T47D (cell line): Measurements from ENCODE around the gene SPECC1L.
A peak's percentile ranks its signal among the peaks of the same experiment; 100 is the strongest.

ENCODE experiments used
- DNase-seq, 2 experiments: peaks; one replicate each; pipeline versions ENCODE4 v3.0.0 to v3.0.0-alpha.2; 2011 to 2012; ENCODE audit warnings: low read depth in 1 of 2, low spot score in 1 of 2
- JUND ChIP-seq: IDR thresholded peaks from 2 replicates; pipeline ENCODE4 v1.6.1; 2012; ENCODE audit warnings: low read depth
- in situ Hi-C: cut with HindIII; loops from 2 replicates; pipeline ENCODE4 v1.10.0; 2016; ENCODE audit warnings: low sequenced_read_pairs, low pct_unique_long_range_greater_than_20kb

Gene SPECC1L

GRCh38 chr22:24401931-24402367, 131.3 kb downstream of the SPECC1L start:
- no peak for DNase-seq
- in situ Hi-C loops: no loop called here
- no peak for TF ChIP-seq JUND

- peak; percentile 73; the same call in 1 of the 2 replicates for TF ChIP-seq JUND
- in situ Hi-C loops: no loop called here
- DNase-seq: peak in 1 of 2 experiments; percentile 82
Measured at GRCh38 chr22:24402460-24403192, 132.0 kb downstream of the SPECC1L start.

DNA sequence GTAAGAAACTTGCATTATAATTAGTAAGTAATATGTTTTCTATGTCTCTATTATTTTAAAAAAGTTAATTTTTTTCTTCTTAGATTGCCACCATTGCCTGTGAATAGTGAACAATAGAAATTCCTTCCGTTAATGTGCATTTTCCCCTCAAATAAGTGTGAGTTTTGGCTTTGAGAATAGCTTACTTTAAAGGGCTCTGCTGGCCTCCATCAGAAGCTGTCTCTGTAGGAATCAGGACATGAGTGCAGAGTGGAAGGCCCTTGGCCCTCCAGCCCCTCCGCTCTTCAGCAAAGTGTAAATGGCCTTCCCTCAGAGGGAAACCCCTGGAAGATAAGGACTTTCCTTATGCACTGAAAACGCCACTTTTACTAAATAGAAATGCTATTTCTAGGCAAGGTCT, 132.7 kb downstream of the SPECC1L start:
- DNase-seq: no peak
- TF ChIP-seq JUND: no peak
- in situ Hi-C loops: no loop called here

DNA sequence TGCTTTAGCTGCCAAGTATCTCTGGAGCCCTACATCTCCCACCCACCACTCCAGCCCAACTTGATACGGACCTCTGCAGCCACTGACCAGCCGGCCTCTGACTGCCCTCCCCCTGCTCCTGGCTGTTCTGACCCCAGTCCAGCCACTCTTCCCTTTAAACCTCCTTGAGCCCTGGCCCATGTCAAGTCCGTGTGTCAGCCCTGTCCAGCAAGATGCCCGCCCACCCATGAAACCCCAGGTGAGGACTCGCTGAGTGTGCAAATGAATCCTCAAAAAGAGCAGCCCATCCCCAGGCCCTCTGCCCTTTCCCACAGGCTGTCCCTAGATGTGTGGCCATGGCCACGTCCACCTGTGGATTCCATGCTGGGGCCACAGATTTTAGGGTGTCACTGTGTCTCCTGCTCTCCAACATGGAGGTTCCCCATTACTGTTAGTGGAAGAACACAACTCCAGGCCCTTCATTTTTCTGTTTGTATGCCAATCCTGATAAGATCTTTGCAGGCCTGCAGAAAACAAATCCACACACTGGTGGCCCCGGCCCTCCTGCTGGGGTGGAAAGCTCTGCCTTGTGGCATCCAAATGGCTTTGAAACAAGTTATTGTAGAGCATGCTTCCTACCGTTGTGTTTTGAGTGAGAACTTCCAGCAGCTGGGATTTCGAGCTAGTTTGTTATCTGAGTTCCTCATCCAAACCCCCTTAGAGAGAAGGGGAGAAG, 134.1 kb downstream of the SPECC1L start:
- in situ Hi-C loops: no loop called here
- DNase-seq: peak in 1 of 2 experiments; percentile 51
- no peak for TF ChIP-seq JUND

DNA sequence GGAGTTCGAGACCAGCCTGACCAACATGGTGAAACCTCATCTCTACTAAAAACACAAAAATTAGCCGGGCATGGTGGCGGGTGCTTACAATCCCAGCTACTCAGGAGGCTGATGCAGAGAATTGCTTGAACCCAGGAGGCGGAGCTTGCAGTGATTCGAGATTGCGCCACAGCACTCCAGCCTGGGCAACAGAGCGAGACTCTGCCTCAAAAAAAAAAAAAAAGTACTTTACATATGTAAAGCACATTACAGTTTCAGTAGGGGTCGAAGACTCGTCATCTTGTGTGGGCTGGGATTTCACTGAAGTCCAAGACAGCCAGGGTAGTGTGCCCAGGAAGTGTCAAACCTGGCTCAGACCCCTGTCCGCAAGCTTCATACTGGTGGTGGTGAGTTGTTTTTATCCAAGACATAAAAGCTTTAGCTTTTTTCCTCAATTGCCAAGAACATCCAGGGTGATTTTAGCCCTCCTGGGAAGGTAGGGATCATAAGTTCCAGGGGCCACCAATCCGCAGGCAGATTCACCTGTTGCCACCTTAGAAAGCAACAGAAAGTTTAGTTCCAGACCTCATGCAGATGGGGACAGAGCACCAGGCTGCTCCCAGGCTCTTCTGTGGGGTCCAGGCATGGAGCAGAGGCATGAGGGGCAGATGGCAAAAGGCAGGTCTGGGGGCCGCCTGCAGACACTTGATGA, 135.1 kb downstream of the SPECC1L start:
- DNase-seq: no peak
- in situ Hi-C loops: no loop called here
- TF ChIP-seq JUND: no peak

GRCh38 chr22:24406322-24407277, 136.0 kb downstream of the SPECC1L start:
- no peak for TF ChIP-seq JUND

DNA sequence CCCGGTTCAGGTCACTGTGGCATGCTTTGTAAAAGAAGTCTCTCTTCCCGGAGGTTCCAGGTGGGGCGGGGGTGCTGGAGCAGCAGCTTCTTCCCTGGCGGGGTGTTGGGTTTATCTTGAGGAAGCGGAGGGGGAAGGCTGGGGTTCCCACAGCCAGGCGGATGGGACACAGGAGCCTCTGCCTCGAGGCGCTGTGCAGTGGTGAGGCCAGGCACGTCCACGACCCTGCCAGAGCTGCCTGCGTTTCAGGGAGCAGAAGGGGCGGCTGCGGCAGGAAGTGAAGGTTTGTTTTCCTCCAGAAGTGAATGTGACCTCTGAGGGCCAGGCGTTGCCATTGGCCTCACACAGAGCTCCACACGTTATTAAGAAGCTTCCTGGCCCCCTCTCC, 136.6 kb downstream of the SPECC1L start:
- TF ChIP-seq JUND: no peak
- in situ Hi-C loops: no loop called here
- DNase-seq: no peak

More at GRCh38 chr22:24406322-24407277, 136.0 kb downstream of the SPECC1L start:
- DNase-seq: no peak
- in situ Hi-C loops: no loop called here

DNA sequence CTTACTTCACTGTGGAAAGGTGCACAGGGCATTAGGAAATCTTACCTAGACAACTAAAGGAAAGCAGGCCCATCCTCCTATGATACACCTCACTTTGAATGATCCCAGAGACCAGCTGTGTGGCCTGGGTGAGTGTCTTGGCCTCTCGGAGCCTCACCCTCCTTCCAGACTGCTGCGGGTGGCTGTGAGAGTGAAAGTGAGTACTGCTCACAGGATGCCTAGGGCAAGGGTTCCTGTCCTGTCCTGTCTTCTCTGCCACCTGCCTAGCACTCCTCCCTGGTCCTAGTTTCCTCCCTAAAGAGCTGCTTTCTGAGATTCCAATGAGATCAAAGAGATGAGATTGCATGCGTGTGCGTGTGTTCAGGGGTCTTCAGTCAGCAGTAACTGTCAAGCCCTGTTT, 137.3 kb downstream of the SPECC1L start:
- TF ChIP-seq JUND: no peak
- in situ Hi-C loops: no loop called here
- DNase-seq: no peak

DNA sequence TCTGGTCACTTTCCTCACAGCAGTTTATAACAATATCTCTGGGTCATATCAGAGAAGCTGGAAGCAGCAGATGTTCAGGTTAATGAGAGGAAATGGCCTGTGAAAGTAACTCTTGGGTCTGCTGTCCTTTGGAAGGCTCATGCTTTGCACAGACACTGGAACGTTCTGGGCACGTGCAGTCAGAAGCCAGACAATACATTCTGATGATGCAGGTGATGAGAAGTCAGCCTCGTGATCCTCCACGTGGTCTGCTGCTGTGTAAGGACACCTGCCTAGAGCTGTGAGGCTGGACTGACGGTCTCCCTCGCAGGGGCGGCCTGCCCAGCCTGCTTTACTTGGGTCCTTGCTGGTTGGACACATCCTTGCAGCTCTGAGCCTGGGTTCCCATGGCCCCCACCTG, 138.0 kb downstream of the SPECC1L start:
- no peak for TF ChIP-seq JUND
- DNase-seq: no peak
- in situ Hi-C loops: no loop called here

DNA sequence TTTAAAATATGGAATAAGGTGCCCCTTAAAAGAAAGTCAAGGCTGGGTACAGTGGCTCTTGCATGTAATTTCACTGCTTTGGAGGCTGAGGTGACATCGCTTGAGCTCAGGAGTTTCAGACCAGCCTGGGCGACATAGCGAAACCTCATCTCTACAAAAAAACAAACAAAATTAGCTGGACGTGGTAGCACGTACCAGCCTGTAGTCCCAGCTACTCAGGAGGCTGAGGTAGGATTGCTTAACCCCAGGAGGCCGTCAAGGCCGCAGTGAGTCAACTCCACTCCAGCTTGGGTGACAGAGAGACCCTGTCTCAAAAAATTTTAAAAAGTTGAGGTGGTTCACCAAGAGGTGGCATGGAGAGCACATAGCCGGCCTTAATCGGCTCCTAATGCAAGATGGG, 139.1 kb downstream of the SPECC1L start:
- in situ Hi-C loops: no loop called here
- DNase-seq: no peak
- no peak for TF ChIP-seq JUND

- in situ Hi-C loops: no loop called here
- TF ChIP-seq JUND: no peak
- DNase-seq: no peak
Measured at GRCh38 chr22:24410110-24410856, 139.7 kb downstream of the SPECC1L start.
